AG09309 (cell line): ENCODE data around the gene HSPB9.

Experiments
- DNase-seq: peaks from one replicate; pipeline ENCODE4 v3.0.0-alpha.2; 2010; ENCODE audit warnings: low read depth
- H3K4me3 ChIP-seq: 2 replicates; pipeline ENCODE4 v1.5.1; 2011; ENCODE audit warnings: mild to moderate bottlenecking, low read depth, low read length, moderate library complexity; ENCODE audit not compliant: control insufficient read depth
- TF ChIP-seq, protein P1 (sequence below): IDR thresholded peaks from 2 replicates; pipeline ENCODE4 v1.5.1; 2011; ENCODE audit warnings: mild to moderate bottlenecking, low read depth, low read length, inconsistent platforms; ENCODE audit not compliant: insufficient read depth, control insufficient read depth; ENCODE audit errors: missing control alignments

The HSPB9 gene

DNA sequence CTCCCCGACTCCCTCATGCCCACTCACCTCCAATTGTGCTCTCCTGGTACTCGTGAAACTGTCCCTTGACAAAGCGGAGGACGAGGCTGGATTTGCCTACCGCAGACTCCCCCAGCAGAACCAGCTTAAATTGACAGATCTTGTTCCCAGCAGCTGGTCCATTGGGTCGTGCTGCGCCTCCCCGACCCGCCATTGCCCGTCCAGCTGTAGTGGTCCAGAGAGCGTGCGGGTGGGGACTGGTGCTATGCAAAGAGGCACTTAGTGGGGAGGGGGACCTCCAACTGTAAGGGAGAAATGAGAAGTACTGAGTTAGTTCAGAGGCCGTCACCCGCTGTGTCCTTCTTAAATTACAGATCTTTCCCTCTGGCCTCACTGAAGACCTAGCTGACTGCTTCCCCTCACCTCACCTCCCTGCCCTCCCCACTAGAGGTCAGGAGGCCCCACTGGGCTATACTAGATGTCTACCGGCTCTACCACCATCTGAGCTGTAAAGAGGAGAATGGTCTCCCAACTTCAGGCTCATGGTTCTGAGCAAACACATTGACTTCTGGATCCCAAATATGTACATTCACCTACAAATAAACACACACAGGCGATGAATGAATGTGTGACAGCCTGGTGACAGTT lies 7.8 kb downstream of the HSPB9 start:
- H3K4me3 ChIP-seq: no peak overlapping the region

DNA sequence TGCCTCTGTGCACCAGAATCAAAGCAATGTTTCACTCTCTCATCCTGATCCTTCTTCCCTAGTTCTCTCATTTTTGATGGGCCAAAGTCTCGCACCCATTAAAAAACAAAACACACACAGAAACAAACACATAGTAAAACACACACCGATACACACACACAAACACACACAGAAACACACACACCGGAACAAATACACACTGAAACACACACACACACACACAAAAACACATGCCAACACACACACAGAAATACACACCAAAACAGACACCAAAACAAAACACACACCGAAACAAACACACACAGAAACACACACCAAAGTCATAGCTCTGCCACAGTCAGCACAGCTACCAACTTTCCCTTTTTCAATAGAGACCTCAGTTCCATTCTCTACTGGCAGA lies 8.6 kb downstream of the HSPB9 start:
- no peak for DNase-seq
- H3K4me3 ChIP-seq: no peak overlapping the region
- TF ChIP-seq, protein P1, sequence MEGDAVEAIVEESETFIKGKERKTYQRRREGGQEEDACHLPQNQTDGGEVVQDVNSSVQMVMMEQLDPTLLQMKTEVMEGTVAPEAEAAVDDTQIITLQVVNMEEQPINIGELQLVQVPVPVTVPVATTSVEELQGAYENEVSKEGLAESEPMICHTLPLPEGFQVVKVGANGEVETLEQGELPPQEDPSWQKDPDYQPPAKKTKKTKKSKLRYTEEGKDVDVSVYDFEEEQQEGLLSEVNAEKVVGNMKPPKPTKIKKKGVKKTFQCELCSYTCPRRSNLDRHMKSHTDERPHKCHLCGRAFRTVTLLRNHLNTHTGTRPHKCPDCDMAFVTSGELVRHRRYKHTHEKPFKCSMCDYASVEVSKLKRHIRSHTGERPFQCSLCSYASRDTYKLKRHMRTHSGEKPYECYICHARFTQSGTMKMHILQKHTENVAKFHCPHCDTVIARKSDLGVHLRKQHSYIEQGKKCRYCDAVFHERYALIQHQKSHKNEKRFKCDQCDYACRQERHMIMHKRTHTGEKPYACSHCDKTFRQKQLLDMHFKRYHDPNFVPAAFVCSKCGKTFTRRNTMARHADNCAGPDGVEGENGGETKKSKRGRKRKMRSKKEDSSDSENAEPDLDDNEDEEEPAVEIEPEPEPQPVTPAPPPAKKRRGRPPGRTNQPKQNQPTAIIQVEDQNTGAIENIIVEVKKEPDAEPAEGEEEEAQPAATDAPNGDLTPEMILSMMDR: no peak

More for the DNA sequence above, 7.8 kb downstream of the HSPB9 start:
- TF ChIP-seq, protein P1: no peak
- DNase-seq: no peak

GRCh38 chr17:42131981-42132432 lies 9.4 kb downstream of the HSPB9 start:
- TF ChIP-seq, protein P1: no peak
- DNase-seq: no peak
- H3K4me3 ChIP-seq: no peak overlapping the region

DNA sequence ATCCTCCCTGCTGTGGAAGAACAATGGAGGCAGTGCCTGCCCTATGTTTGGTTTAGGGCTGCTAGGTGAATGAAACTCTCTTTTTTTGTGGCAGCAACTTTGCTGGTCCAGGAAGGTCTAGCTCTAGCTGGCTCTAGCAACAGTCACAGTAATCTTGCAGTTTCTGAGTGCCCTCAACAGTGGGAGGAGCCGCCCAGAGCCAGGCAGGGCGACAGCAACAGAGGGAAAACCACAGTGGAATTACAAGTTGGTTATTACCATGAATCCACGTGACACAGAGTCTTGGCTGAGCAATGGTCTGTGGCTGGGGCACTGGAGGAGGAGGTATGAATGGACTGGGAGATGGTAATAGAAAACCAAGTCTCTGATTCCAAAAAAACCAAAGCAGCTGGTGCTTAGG lies 10.3 kb downstream of the HSPB9 start:
- DNase-seq: peak; percentile 63
- H3K4me3 ChIP-seq: no peak overlapping the region
- TF ChIP-seq, protein P1: no peak

- TF ChIP-seq, protein P1: no peak
- no peak for DNase-seq
- no peak overlapping the region for H3K4me3 ChIP-seq
Measured at GRCh38 chr17:42133461-42134041, 10.9 kb downstream of the HSPB9 start.

GRCh38 chr17:42135151-42135550 lies 12.5 kb downstream of the HSPB9 start:
- TF ChIP-seq, protein P1: no peak
- DNase-seq: no peak
- no peak overlapping the region for H3K4me3 ChIP-seq
